H1 (cell line): Measurements from ENCODE around the gene C19orf38. TPM values are rescaled to one million over a fixed set of nuclear protein-coding genes. Genes with fewer than 3 reads are reported as not detected.
"Not testable (repeated sequence)": the region's sequence is repeated elsewhere in the genome, so short reads cannot be mapped to it uniquely, and the experiment has no call there.

ENCODE experiments used
- CTCF ChIA-PET: fragments of 300-600 bp; sonication (Branson Sonifier 250); formaldehyde crosslinking; loops from one replicate; lab custom pipeline; 2021; ENCODE audit not compliant: partially characterized antibody; lab: Charles Lee
- POLR2A ChIA-PET: fragments of 300-600 bp; sonication (Branson Sonifier 250); formaldehyde crosslinking; loops from one replicate; lab custom pipeline; 2021; ENCODE audit warnings: inconsistent platforms; ENCODE audit not compliant: partially characterized antibody; lab: Charles Lee
- DNase-seq, 2 experiments: peaks; one replicate each; pipeline versions ENCODE4 v3.0.0 to v3.0.0-alpha.2; 2010 to 2022; ENCODE audit warnings: low spot score in 2 of 2, low read depth in 1 of 2, mixed read lengths in 1 of 2
- FAIRE-seq: peaks from 2 replicates; lab custom pipeline; 2011; peaks lifted over from hg19 to GRCh38; lab: Jason Lieb, UNC
- H2AFZ ChIP-seq: 2 replicates; pipeline ENCODE4 v1.8.1; 2012; ENCODE audit warnings: low read length, inconsistent platforms
- H2AK5ac ChIP-seq: 2 replicates; pipeline ENCODE4 v1.6.1; 2013; ENCODE audit warnings: low read depth, low read length
- H2BK120ac ChIP-seq: replicated peaks from 2 replicates; pipeline ENCODE3; 2013; ENCODE audit warnings: low read depth, low read length, inconsistent platforms
- H2BK12ac ChIP-seq: 2 replicates; pipeline ENCODE4 v1.6.1; 2013; ENCODE audit warnings: low read depth, low read length
- H2BK15ac ChIP-seq: 2 replicates; pipeline ENCODE4 v1.6.1; 2013; ENCODE audit warnings: low read length
- H2BK20ac ChIP-seq: 2 replicates; pipeline ENCODE4 v1.6.1; 2013; ENCODE audit warnings: low read length
- H2BK5ac ChIP-seq: 2 replicates; pipeline ENCODE4 v1.6.1; 2013; ENCODE audit warnings: low read depth, low read length
- H3K14ac ChIP-seq: 2 replicates; pipeline ENCODE4 v1.6.1; 2013; ENCODE audit warnings: inconsistent platforms; ENCODE audit not compliant: insufficient read length
- H3K18ac ChIP-seq: 2 replicates; pipeline ENCODE4 v1.6.1; 2013; ENCODE audit warnings: low read length; ENCODE audit errors: extremely low read depth
- H3K23ac ChIP-seq: 2 replicates; pipeline ENCODE4 v1.6.1; 2013; ENCODE audit warnings: inconsistent platforms; ENCODE audit not compliant: insufficient read length
- H3K23me2 ChIP-seq: 2 replicates; pipeline ENCODE4 v1.6.1; 2013; ENCODE audit warnings: low read depth, low read length
- H3K27ac ChIP-seq: 2 replicates; pipeline ENCODE4 v1.6.1; 2011; ENCODE audit warnings: low read depth, low read length, inconsistent platforms
- H3K27me3 ChIP-seq, 4 experiments: replicated peaks in 1 of 4; 1 replicate in 1 of 4; 2 replicates in 3 of 4; pipeline versions ENCODE4 v1.6.1 to v1.8.1; 2011 to 2013; ENCODE audit warnings: low read length in 3 of 4, mild to moderate bottlenecking in 3 of 4, inconsistent platforms in 2 of 4, mixed read lengths in 2 of 4, moderate library complexity in 1 of 4; ENCODE audit not compliant: control insufficient read depth in 3 of 4, insufficient read depth in 3 of 4; ENCODE audit errors: extremely low read depth in 1 of 4
- H3K36me3 ChIP-seq, 4 experiments: 2 replicates each; pipeline versions ENCODE4 v1.6.1 to v1.8.1; 2011 to 2013; ENCODE audit warnings: mild to moderate bottlenecking in 4 of 4, low read length in 3 of 4, moderate library complexity in 2 of 4, control low read depth in 1 of 4, inconsistent platforms in 1 of 4; ENCODE audit not compliant: insufficient read depth in 4 of 4, control insufficient read depth in 2 of 4
- H3K4ac ChIP-seq: replicated peaks from 2 replicates; pipeline ENCODE3; 2013; ENCODE audit warnings: low read length, low read depth, mixed read lengths, inconsistent platforms; ENCODE audit not compliant: insufficient read length
- H3K4me1 ChIP-seq, 4 experiments: replicated peaks in 1 of 4; 1 replicate in 1 of 4; 2 replicates in 3 of 4; pipeline versions ENCODE4 v1.6.1 to v1.8.1; 2011 to 2013; ENCODE audit warnings: low read length in 3 of 4, inconsistent platforms in 2 of 4, mixed read lengths in 1 of 4; ENCODE audit not compliant: insufficient read depth in 4 of 4, control insufficient read depth in 3 of 4
- H3K4me2 ChIP-seq, 2 experiments: 2 replicates each; pipeline versions ENCODE4 v1.6.1 to v1.8.1; 2011 to 2013; ENCODE audit warnings: low read depth in 2 of 2, low read length in 2 of 2, control low read depth in 1 of 2, inconsistent platforms in 1 of 2, mild to moderate bottlenecking in 1 of 2; ENCODE audit not compliant: insufficient read depth in 1 of 2
- H3K4me3 ChIP-seq, 4 experiments: fragments of 200-600, 300-600 bp in 1 of 4; sonication (generic), shearing (Covaris generic), sonication (Bioruptor Twin) in 1 of 4; 2 replicates each; pipeline versions ENCODE4 v1.5.1 to v1.8.1; 2011 to 2016; ENCODE audit warnings: low read length in 4 of 4, low read depth in 3 of 4, control low read depth in 2 of 4, inconsistent platforms in 2 of 4, mild to moderate bottlenecking in 2 of 4, mixed read lengths in 1 of 4, moderate library complexity in 1 of 4; ENCODE audit not compliant: insufficient read depth in 2 of 4; ENCODE audit errors: extremely low read depth in 1 of 4
- H3K56ac ChIP-seq: replicated peaks from 2 replicates; pipeline ENCODE3; 2013; ENCODE audit warnings: low read depth, mild to moderate bottlenecking, mixed read lengths, low read length, inconsistent platforms; ENCODE audit not compliant: insufficient read length
- H3K79me1 ChIP-seq: 2 replicates; pipeline ENCODE4 v1.6.1; 2013; ENCODE audit warnings: low read depth, low read length, control low read depth
- H3K79me2 ChIP-seq, 2 experiments: 2 replicates each; pipeline versions ENCODE4 v1.6.1 to v1.8.1; 2012 to 2013; ENCODE audit warnings: low read length in 2 of 2, mild to moderate bottlenecking in 2 of 2, inconsistent platforms in 1 of 2; ENCODE audit not compliant: insufficient read depth in 2 of 2, control insufficient read depth in 1 of 2
- H3K9ac ChIP-seq, 4 experiments: replicated peaks in 1 of 4; 1 replicate in 1 of 4; 2 replicates in 3 of 4; pipeline versions ENCODE4 v1.6.1 to v1.8.1; 2011 to 2013; ENCODE audit warnings: low read depth in 3 of 4, low read length in 3 of 4, control low read depth in 2 of 4, mild to moderate bottlenecking in 2 of 4, moderate library complexity in 2 of 4, inconsistent platforms in 1 of 4; ENCODE audit errors: extremely low read depth in 1 of 4
- H3K9me3 ChIP-seq, 2 experiments: 2 replicates each; pipeline versions ENCODE4 v1.6.1 to v1.8.1; 2012 to 2013; ENCODE audit warnings: mild to moderate bottlenecking in 2 of 2, moderate library complexity in 2 of 2, control low read depth in 1 of 2, inconsistent platforms in 1 of 2, low read depth in 1 of 2, low read length in 1 of 2, mixed read lengths in 1 of 2; ENCODE audit not compliant: insufficient read depth in 2 of 2
- H4K20me1 ChIP-seq, 2 experiments: replicated peaks in 1 of 2; 2 replicates each; pipeline versions ENCODE3 to v1.8.1; 2011 to 2013; ENCODE audit warnings: inconsistent platforms in 2 of 2, low read length in 2 of 2, mild to moderate bottlenecking in 1 of 2; ENCODE audit not compliant: insufficient read depth in 2 of 2, control insufficient read depth in 1 of 2
- H4K5ac ChIP-seq: 2 replicates; pipeline ENCODE4 v1.6.1; 2013; ENCODE audit warnings: low read length, low read depth, mixed read lengths, inconsistent platforms; ENCODE audit not compliant: insufficient read length
- H4K8ac ChIP-seq: 2 replicates; pipeline ENCODE4 v1.8.0; 2013; ENCODE audit warnings: mild to moderate bottlenecking, moderate library complexity, low read length, inconsistent platforms; ENCODE audit not compliant: insufficient read depth; ENCODE audit errors: extremely low read depth
- H4K91ac ChIP-seq: replicated peaks from 2 replicates; pipeline ENCODE3; 2013; ENCODE audit warnings: low read length, mixed read lengths, inconsistent platforms; ENCODE audit not compliant: insufficient read length
- WGBS, 2 experiments: shearing (Covaris generic) in 1 of 2; methylation state at CpG; one replicate each; pipeline versions ENCODE4 v1.1.6 to v1.1.7; 2013 to 2015; ENCODE audit warnings: low lambda C conversion rate in 2 of 2, mixed read lengths in 2 of 2, inconsistent platforms in 1 of 2, low coverage in 1 of 2, missing lambda C conversion rate in 1 of 2; ENCODE audit not compliant: insufficient replicate concordance in 2 of 2, insufficient coverage in 1 of 2, insufficient read length in 1 of 2; ENCODE audit errors: extremely low coverage in 1 of 2, missing lambda C conversion rate in 1 of 2; 5-methylcytosine and 5-hydroxymethylcytosine counted together
- polyA plus RNA-seq, 7 experiments: library from polyadenylated mRNA; depleted of rRNA in 3 of 7; stranded (reverse) in 5 of 7; unstranded in 2 of 7; fragments of >200 nt in 5 of 7; fragments of 200-250 nt in 2 of 7; gene quantifications; 1 replicate in 5 of 7; 2 replicates in 1 of 7; 4 replicates in 1 of 7; pipeline versions ENCODE4 v1.2.1 to v1.2.3, GENCODE V29; 2011 to 2013; ENCODE audit warnings: missing spikeins in 2 of 7, mixed read lengths in 2 of 7
- total RNA-seq: library from RNA; stranded (reverse); fragmentation: NEBNext Ultra II Directional; extraction: Animal tissue kit (Norgen Biotek cat#: 25700); gene quantifications from 2 replicates; pipeline ENCODE4 v1.2.1, GENCODE V29; 2021

The C19orf38 gene
- total and polyA plus RNA-seq, 2 of the 8 experiments (the other 6 are each of a cell fraction or from before 2014, with no cell fraction given) = 0.53 TPM; not detected in 1

DNA sequence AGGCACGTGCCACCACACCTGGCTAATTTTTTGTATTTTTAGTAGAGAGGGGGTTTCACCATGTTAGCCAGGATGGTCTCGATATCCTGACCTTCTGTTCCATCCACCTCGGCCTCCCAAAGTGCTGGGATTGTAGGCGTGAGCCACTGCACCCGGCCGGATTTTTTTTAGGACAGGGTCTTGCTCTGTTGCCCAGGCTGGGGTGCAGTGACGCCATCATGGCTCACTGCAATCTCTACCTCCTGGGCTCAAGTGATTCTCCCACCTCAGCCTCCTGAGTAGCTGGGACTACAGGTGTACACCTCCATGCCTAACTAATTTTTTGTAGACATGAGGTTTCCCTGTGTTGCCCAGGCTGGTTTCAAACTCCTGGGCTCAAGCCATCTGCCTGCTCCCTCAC, 10.6 kb upstream of the C19orf38 start:
- not testable (repeated sequence) for H3K9ac ChIP-seq, H3K79me2 ChIP-seq, H3K79me1 ChIP-seq, H3K4me2 ChIP-seq, H3K56ac ChIP-seq, H3K27me3 ChIP-seq, H2BK120ac ChIP-seq, H3K4me1 ChIP-seq, H4K8ac ChIP-seq, DNase-seq, H3K4ac ChIP-seq, H3K18ac ChIP-seq, H2BK20ac ChIP-seq, H3K14ac ChIP-seq, H3K9me3 ChIP-seq, H3K23me2 ChIP-seq, H4K5ac ChIP-seq, H2AFZ ChIP-seq, H4K91ac ChIP-seq, H2BK5ac ChIP-seq, H2AK5ac ChIP-seq, H3K27ac ChIP-seq, H3K4me3 ChIP-seq, H3K23ac ChIP-seq, H2BK12ac ChIP-seq, H4K20me1 ChIP-seq, FAIRE-seq, H2BK15ac ChIP-seq
- H3K36me3 ChIP-seq = peaks cover 0 to 15% (median 3%) of the 10 kb centered on the region in 4 experiments; a peak in 5 of 8 replicates
- WGBS, 2 experiments = 93% methylated on average over 7 of the region's 7 CpGs; no CpG with 5 or more reads in 1 of the 2 experiments
- CTCF ChIA-PET = interaction anchor here (1.0 to 7.1 kb wide), 4 partner anchors 14 to 27 kb away, joined by 3 to 77 read pairs (median 8); no protein-coding TSS in a partner anchor
- POLR2A ChIA-PET = interaction anchor here (0.8 kb wide), 1 partner anchor 17 kb away, joined by 4 read pairs; no protein-coding TSS in a partner anchor
